Inflammatory macrophage (primary cell): ENCODE results near the gene MED28.

ENCODE experiments used
- DNase-seq, 2 donors: peaks; one replicate each; pipeline ENCODE4 v3.0.0-alpha.2; 2020 to 2022

MED28 gene

GRCh38 chr4:17667253-17667652 lies 52.8 kb downstream of the MED28 start:
- DNase-seq, result no peak

- no peak for DNase-seq
Measured at GRCh38 chr4:17667653-17668201, 53.3 kb downstream of the MED28 start.

GRCh38 chr4:17670423-17670822 lies 56.0 kb downstream of the MED28 start:
- DNase-seq, result no peak

GRCh38 chr4:17680559-17681280 lies 66.3 kb downstream of the MED28 start:
- DNase-seq, result no peak

- DNase-seq, result no peak
Measured at GRCh38 chr4:17681281-17682221, 67.1 kb downstream of the MED28 start.

- DNase-seq, result no peak
Measured at GRCh38 chr4:17682222-17682566, 67.8 kb downstream of the MED28 start.
